SHP77 (cell line): Measurements from ENCODE around the gene SCN2A.
"Not testable (repeated sequence)": the region's sequence is repeated elsewhere in the genome, so short reads cannot be mapped to it uniquely, and the experiment has no call there.

Source experiments
- DNase-seq, 2 experiments: peaks; one replicate each; lab custom pipeline; 2025; lab: John Stamatoyannopoulos, UW

Gene SCN2A

DNA sequence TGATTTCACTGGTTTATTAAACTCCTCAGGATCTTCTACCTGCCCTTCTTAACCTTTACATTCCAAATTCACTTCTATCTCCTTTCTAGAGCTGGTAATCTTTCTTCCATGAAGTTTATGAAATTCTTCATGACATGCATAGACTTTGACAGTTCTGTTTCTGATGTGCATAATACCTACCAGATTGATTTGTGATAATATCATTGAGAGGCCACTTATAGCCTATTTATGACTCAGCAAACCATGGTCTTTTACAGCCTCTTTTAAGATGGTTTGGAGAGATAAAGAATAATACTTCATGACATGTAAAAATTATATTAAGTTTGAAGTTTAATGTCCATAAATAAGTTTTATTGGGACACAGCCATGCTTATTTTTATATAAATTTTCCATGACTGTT is 14.0 kb downstream of the SCN2A start:
- no peak for DNase-seq

GRCh38 chr2:165256618-165257017 is 17.4 kb downstream of the SCN2A start:
- DNase-seq = no peak

DNA sequence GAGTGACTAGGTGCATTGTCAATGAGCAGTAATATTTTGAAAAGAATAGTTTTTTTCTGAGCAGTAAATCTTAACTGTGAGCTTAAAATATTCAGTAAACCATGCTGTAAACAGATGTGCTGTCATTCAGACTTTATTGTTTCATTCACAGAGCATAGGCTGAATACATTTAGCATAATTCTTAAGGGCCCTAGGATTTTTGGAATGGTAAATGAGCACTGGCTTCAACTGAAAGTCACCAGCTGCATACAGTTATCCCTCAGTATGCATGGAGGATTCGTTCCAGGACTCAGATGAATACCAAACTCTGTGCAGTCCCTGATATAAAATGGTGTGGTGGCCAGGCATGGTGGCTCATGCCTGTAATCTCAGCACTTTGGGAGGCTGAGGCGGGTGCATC is 21.1 kb downstream of the SCN2A start:
- DNase-seq = not testable (repeated sequence)

- no peak for DNase-seq
Observed at GRCh38 chr2:165268754-165269153, 29.5 kb downstream of the SCN2A start.

- DNase-seq = no peak
Observed at GRCh38 chr2:165273176-165273575, 34.0 kb downstream of the SCN2A start.

- no peak for DNase-seq
Observed at GRCh38 chr2:165274698-165275097, 35.5 kb downstream of the SCN2A start.

- no peak for DNase-seq
Observed at GRCh38 chr2:165275932-165276331, 36.7 kb downstream of the SCN2A start.

GRCh38 chr2:165277295-165277694 is 38.1 kb downstream of the SCN2A start:
- DNase-seq = no peak

DNA sequence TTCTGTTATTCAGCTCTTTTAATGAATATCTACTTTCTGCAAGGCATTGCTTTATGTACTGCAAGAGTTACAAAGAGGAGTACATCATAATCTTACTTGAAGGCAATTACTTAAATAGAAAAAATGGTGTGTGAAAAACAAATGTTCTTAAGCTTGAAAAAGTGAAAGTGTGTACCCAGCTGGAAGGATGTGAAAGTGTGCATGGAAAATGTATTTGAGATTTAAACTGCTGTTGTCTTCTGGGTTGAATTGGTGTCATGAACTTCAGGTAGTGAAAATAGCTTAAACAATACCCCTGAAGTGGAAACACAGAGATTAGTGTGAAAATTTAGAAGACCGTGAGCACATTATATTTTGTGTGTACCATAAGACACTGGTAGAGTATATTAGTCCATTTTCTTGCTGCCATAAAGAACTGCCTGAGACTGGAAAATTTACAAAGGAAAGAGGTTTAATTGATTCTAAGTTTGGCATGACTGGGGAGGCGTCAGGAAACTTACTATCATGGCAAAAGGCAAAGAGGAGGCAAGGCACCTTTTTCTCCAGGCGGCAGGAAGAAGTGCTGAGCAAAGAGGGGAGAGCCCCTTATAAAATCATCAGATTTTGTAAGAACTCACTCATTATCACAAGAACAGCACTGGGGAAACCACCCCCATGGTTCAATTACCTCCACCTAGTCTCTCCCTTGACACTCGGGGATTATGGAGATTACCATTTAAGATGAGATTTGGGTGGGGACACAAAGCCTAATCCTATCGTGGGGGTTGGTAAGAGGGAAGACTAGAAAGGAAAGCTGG is 38.8 kb downstream of the SCN2A start:
- no peak for DNase-seq

GRCh38 chr2:165280356-165280755 is 41.1 kb downstream of the SCN2A start:
- no peak for DNase-seq

DNA sequence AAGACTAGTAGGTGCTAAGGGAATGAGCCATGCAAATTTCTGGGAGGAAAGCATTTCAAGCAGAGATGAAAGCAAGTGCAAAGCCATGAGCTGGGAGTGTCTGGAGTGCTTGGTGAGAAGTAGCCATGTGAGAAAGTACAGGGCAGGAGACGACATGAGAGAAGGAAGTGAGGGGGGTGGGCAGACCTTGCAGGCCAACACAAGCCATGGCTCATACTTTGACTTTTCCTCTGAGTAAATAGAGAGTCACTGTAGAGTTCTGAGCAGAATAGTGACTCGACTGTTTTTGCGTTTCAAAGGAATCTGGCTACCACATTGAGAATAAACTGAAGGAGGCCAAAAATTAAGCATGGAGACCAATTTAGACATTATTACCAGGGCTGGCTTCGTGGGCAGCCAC is 42.2 kb downstream of the SCN2A start:
- DNase-seq = no peak

DNA sequence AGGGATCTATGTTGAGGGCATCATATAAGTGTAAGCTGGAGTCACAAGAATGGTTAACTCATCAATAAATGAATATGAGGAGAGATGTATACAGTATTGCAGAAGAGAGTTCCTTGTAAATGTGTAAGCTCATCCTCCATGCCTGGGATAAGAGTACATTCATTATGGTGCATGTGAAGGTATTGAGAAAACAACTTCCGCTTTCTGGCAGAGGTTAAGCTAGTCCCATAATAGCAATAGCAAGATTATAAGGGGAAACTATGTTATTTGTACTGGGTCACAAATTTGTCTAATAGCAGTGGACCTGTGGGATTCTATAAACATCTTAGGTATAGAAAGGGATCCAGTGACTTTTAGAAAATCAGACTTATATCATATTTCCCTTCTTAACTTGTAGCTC is 44.1 kb downstream of the SCN2A start:
- DNase-seq = no peak

DNA sequence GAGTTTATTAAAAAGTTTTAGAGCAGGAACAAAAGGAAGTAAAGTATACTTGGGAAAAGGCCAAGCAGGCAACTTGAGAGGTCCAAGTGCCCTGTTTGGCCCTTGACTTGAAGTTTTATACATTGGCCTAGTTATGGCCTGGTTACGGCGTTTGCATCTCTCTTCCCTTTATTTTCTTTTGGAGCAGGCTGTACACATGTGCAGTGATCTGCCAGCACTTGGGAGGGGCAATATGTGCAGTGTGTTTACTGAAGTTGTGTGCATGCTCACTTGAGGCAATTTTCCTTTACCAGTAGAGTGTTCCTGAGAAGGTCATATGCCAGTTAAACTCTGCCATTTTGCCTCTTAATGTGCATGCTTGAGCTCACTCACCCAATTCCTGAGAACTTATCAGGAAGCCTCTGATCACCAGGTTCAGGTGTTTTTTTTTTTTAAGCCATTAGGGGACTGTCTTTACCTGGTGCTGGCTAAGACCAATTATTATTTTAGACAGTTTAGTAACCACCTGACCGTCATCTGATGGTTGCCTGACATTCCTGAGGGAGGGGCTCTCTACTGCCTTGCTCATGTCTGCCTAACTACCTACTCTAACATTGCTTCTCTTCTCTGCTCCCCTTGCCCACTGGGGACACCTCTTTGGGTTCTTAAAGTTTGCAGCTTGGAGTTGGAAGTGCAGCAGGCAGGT is 48.0 kb downstream of the SCN2A start:
- no peak for DNase-seq

DNA sequence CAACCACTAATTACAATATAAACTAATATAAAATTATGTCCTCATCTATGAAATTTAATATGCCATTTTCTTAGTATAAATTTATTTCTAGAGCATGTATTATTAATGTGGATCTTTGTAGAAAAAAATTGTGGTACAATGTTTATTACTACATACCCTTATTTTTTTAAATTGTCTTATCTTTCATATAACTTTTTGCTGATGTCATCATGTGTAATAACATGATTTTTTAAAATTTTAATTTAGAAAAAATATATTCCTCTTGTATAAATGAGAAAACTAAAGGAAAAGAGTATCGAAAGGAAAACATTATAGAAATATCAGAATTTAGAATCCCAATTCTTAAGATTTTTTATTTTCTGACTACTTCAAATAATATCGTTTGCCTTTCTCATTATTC is 49.9 kb downstream of the SCN2A start:
- DNase-seq = no peak

- DNase-seq = peak; percentile 65 to 77
Observed at GRCh38 chr2:165293440-165294420, 54.5 kb downstream of the SCN2A start.

DNA sequence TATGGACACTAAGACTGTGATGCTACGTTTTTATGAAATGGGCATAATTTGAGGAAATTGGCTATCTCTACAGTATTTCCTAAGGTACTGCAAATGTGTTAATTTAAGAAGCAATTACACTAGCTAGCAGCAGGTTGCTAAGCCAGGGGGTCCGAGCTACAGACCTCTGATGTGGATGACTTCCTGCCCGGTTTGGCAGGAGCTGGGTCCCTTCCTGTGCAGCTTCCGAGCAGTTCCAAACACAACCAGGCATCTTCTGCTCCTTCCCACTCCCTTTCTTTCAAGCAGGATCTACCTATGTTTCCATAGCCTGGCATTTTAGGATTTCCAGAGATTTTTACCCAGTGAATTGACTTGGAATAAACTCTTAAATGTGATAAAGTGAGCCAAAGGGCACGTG is 55.7 kb downstream of the SCN2A start:
- DNase-seq = no peak

- no peak for DNase-seq
Observed at GRCh38 chr2:165295643-165296042, 56.4 kb downstream of the SCN2A start.

DNA sequence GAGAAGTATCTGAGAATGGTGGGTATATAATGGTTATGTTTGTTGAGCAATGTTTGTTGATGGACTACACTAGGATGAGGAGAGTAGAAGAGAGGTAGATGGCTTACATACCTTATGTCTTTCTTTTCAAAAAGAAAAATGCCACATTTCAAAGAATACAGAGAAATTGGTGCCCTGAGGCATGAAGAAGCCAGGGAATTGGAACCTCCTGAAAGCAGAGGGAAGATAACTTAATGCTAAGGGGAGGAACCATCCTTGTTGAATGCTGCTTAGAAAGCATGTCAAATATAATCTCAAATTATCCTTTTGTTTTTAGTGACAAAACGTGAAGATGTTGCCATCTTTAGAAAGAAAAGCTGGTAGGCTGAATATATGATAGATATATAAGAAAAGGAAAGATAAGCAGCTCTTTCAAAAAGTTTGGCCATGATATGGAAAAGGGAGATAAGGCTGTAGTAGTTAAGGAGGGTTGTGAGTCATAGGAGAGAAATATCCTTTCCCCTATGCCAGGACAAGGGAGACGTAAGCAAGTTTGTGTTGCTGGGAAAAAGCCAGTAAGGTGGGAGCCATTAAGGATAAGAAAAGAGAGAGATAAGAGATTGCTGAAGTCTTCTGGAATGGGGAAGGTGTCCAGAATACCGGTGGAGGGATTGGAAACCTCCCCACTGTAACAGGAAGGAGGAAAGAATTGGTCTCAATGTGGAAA is 66.3 kb downstream of the SCN2A start:
- DNase-seq = no peak

DNA sequence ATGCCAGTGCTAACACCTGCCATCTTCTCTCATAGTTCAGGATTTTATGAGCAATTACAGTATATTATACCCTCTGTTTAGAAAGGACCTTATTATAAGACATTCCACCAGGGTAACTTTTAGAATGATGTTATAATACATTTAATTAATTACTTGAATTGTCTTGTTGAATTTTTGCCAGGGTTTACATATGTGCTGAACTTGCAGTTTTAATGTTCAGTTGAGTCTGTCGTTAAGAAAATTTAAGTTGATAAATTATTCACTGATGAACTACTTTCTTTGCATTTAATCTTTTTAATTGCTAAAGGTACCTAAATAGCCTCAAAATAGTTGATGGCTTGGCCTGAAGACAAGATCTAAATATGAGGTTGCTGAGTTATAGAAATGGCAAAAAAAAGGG is 68.1 kb downstream of the SCN2A start:
- no peak for DNase-seq

DNA sequence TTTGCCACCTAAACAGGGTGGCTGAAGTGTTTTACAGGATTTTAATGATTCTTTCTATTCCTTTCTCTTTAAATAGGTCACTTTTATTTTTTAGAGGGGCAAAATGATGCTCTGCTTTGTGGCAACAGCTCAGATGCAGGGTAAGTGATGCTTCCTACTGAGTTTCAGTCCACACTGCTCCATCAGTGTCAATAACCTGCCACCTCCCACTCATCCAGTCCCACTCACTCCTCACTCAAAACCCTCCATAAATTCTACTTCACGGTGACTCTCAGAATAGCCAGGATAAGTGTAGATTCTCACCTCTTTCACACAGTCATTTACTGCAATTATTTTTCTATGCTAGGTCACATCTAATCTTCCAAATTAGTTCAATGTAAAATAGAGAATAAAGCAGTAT is 72.7 kb downstream of the SCN2A start:
- no peak for DNase-seq

- no peak for DNase-seq
Observed at GRCh38 chr2:165312999-165313398, 73.8 kb downstream of the SCN2A start.

- DNase-seq = no peak
Observed at GRCh38 chr2:165313509-165313908, 74.3 kb downstream of the SCN2A start.
